H9 (cell line): ENCODE results near the gene TMED6. TPM values are rescaled to one million over a fixed set of nuclear protein-coding genes. Genes with fewer than 3 reads are reported as not detected.

Experiments used
- DNase-seq: peaks from one replicate; pipeline ENCODE4 v3.0.0-alpha.2; 2017
- H2AFZ ChIP-seq: one replicate; pipeline ENCODE4 v1.6.1; 2013; ENCODE audit warnings: mild to moderate bottlenecking, low read length, control low read depth, moderate library complexity
- H2AK5ac ChIP-seq: 2 replicates; pipeline ENCODE4 v1.6.1; 2013; ENCODE audit warnings: low read length, control low read depth, mixed read lengths; ENCODE audit not compliant: insufficient read length
- H2BK120ac ChIP-seq: one replicate; pipeline ENCODE4 v1.6.1; 2013; ENCODE audit warnings: low read depth, mild to moderate bottlenecking, low read length, control low read depth, inconsistent platforms; ENCODE audit not compliant: poor library complexity, severe bottlenecking
- H2BK12ac ChIP-seq: 2 replicates; pipeline ENCODE4 v1.6.1; 2013; ENCODE audit warnings: low read length, control low read depth, mixed read lengths, low read depth; ENCODE audit not compliant: insufficient read length
- H2BK15ac ChIP-seq: 2 replicates; pipeline ENCODE4 v1.6.1; 2013; ENCODE audit warnings: low read depth, low read length, control low read depth
- H2BK20ac ChIP-seq: one replicate; pipeline ENCODE4 v1.6.1; 2013; ENCODE audit warnings: low read depth, mild to moderate bottlenecking, low read length, control low read depth, inconsistent platforms; ENCODE audit not compliant: poor library complexity, severe bottlenecking
- H2BK5ac ChIP-seq: 2 replicates; pipeline ENCODE4 v1.6.1; 2013; ENCODE audit warnings: low read length, control low read depth, mixed read lengths; ENCODE audit not compliant: insufficient read length
- H3K14ac ChIP-seq: 2 replicates; pipeline ENCODE4 v1.6.1; 2013; ENCODE audit warnings: low read length, control low read depth; ENCODE audit not compliant: insufficient read depth
- H3K18ac ChIP-seq: 2 replicates; pipeline ENCODE4 v1.6.1; 2013; ENCODE audit warnings: low read depth, mild to moderate bottlenecking, mixed read lengths, low read length, control low read depth; ENCODE audit not compliant: insufficient read length
- H3K23ac ChIP-seq: 2 replicates; pipeline ENCODE4 v1.6.1; 2013; ENCODE audit warnings: low read length, control low read depth, mixed read lengths, low read depth; ENCODE audit not compliant: insufficient read length
- H3K23me2 ChIP-seq: 2 replicates; pipeline ENCODE4 v1.6.1; 2013; ENCODE audit warnings: low read depth, mild to moderate bottlenecking, mixed read lengths, low read length, control low read depth; ENCODE audit not compliant: insufficient read length, poor library complexity, severe bottlenecking
- H3K27ac ChIP-seq: 2 replicates; pipeline ENCODE4 v1.5.1; 2013; ENCODE audit warnings: low read length, control low read depth, mixed read lengths, low read depth; ENCODE audit not compliant: insufficient read length
- H3K27me3 ChIP-seq: 2 replicates; pipeline ENCODE4 v1.6.1; 2013; ENCODE audit warnings: low read length, control low read depth, inconsistent platforms; ENCODE audit not compliant: insufficient read depth
- H3K4ac ChIP-seq: 2 replicates; pipeline ENCODE4 v1.6.1; 2013; ENCODE audit warnings: low read depth, mild to moderate bottlenecking, control low read depth, inconsistent platforms, low read length, moderate library complexity
- H3K4me1 ChIP-seq: 2 replicates; pipeline ENCODE4 v1.6.1; 2013; ENCODE audit warnings: low read length, control low read depth, inconsistent platforms; ENCODE audit not compliant: insufficient read depth
- H3K4me2 ChIP-seq: 2 replicates; pipeline ENCODE4 v1.6.1; 2013; ENCODE audit warnings: low read length, control low read depth, mixed read lengths; ENCODE audit not compliant: insufficient read length, insufficient read depth
- H3K56ac ChIP-seq: 2 replicates; pipeline ENCODE4 v1.6.1; 2013; ENCODE audit warnings: low read depth, mild to moderate bottlenecking, mixed read lengths, low read length, control low read depth; ENCODE audit not compliant: insufficient read length
- H3K79me1 ChIP-seq: 2 replicates; pipeline ENCODE4 v1.6.1; 2013; ENCODE audit warnings: low read depth, mild to moderate bottlenecking, moderate library complexity, low read length, control low read depth, inconsistent platforms; ENCODE audit not compliant: insufficient read depth, poor library complexity, severe bottlenecking
- H3K79me2 ChIP-seq: 2 replicates; pipeline ENCODE4 v1.6.1; 2013; ENCODE audit warnings: low read length, control low read depth, inconsistent platforms; ENCODE audit not compliant: insufficient read depth
- H3K9ac ChIP-seq: 2 replicates; pipeline ENCODE4 v1.6.1; 2013; ENCODE audit warnings: low read length, control low read depth, mixed read lengths; ENCODE audit not compliant: insufficient read length; ENCODE audit errors: extremely low read depth
- H3K9me3 ChIP-seq: one replicate; pipeline ENCODE4 v1.6.1; 2013; ENCODE audit warnings: low read depth, low read length, inconsistent platforms; ENCODE audit not compliant: control insufficient read depth
- H3T11ph ChIP-seq: one replicate; pipeline ENCODE4 v1.6.1; 2013; ENCODE audit warnings: mild to moderate bottlenecking, low read length, control low read depth, inconsistent platforms
- H4K20me1 ChIP-seq: one replicate; pipeline ENCODE4 v1.6.1; 2013; ENCODE audit not compliant: control insufficient read depth, insufficient read length, insufficient read depth
- H4K5ac ChIP-seq: 2 replicates; pipeline ENCODE4 v1.6.1; 2013; ENCODE audit warnings: low read depth, mild to moderate bottlenecking, mixed read lengths, low read length, control low read depth; ENCODE audit not compliant: insufficient read length
- H4K8ac ChIP-seq: replicated peaks from 2 replicates; pipeline ENCODE4 v1.6.1; 2013; ENCODE audit warnings: low read length, control low read depth, mixed read lengths, low read depth; ENCODE audit not compliant: insufficient read length
- H4K91ac ChIP-seq: 2 replicates; pipeline ENCODE4 v1.6.1; 2013; ENCODE audit warnings: low read depth, mild to moderate bottlenecking, moderate library complexity, mixed read lengths, low read length, control low read depth; ENCODE audit not compliant: insufficient read length
- H3K27ac Mint-ChIP-seq, 3 experiments: 2 replicates in 2 of 3; 3 replicates in 1 of 3; pipeline ENCODE4 v1.8.0; 2020 to 2021; ENCODE audit warnings: mixed read lengths in 3 of 3, mild to moderate bottlenecking in 1 of 3, moderate library complexity in 1 of 3
- H3K27me3 Mint-ChIP-seq: 2 replicates; pipeline ENCODE4 v1.8.0; 2021; ENCODE audit warnings: low read depth, mild to moderate bottlenecking, moderate library complexity, mixed read lengths
- H3K36me3 Mint-ChIP-seq, 3 experiments: 2 replicates in 2 of 3; 3 replicates in 1 of 3; pipeline ENCODE4 v1.8.0; 2020 to 2021; ENCODE audit warnings: low read depth in 3 of 3, mixed read lengths in 3 of 3; ENCODE audit not compliant: insufficient read depth in 1 of 3
- H3K4me1 Mint-ChIP-seq, 2 experiments: 2 replicates each; pipeline ENCODE4 v1.8.0; 2020; ENCODE audit warnings: mixed read lengths in 2 of 2
- H3K4me3 Mint-ChIP-seq, 2 experiments: 2 replicates in 1 of 2; 3 replicates in 1 of 2; pipeline ENCODE4 v1.8.0; 2020 to 2021; ENCODE audit warnings: mild to moderate bottlenecking in 2 of 2, mixed read lengths in 2 of 2, moderate library complexity in 1 of 2
- H3K9me3 Mint-ChIP-seq, 2 experiments: 2 replicates in 1 of 2; 3 replicates in 1 of 2; pipeline ENCODE4 v1.8.0; 2020; ENCODE audit warnings: mild to moderate bottlenecking in 2 of 2, mixed read lengths in 2 of 2, moderate library complexity in 1 of 2
- CTCF ChIP-seq: fragments of 200-600 bp; sonication (generic); conservative IDR thresholded peaks from 3 replicates; pipeline ENCODE4 v1.8.0; 2021; ENCODE audit warnings: antibody characterized with exemption, mild to moderate bottlenecking
- WGBS: extraction: QIAGEN DNeasy Blood & Tissue Kit; methylation state at CpG from one replicate; pipeline ENCODE4 v1.1.7; 2013; ENCODE audit warnings: missing lambda C conversion rate, low lambda C conversion rate, mixed read lengths; ENCODE audit not compliant: insufficient read length; ENCODE audit errors: extremely low coverage; 5-methylcytosine and 5-hydroxymethylcytosine counted together
- total RNA-seq: library from RNA; stranded (reverse); gene quantifications from 2 replicates; pipeline ENCODE4 v1.2.1, GENCODE V29; 2021

Gene TMED6
- total RNA-seq, 1 experiment from 2014 or later, result 0.31 TPM

DNA sequence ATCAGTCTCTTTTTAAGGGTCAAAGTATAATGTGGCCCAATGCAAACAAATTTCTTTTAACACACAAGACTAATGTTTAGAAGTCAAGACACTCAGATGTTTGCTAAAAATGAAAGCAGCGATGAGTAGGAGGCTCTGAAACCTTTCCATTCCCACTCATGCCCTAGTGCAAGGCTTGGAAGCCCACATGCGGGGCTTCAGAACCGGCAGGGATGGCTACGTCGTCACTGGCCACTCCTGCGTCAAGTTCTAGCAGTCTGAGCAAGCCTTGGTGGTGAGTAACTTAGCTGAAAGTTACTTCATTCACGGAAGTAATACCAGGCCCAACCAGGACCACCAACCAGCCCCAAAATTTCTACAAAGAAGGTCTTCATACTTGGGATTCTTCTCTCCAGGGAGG is 14.8 kb upstream of the TMED6 start:
- H3K4me2 ChIP-seq, result no peak overlapping the region
- no peak overlapping the region for H2BK12ac ChIP-seq
- no peak overlapping the region for H2BK20ac ChIP-seq
- Mint-ChIP-seq H3K27me3 (no peaks in the 10 kb centered on the region), H3K9me3 (no peaks in the 10 kb centered on the region), H3K4me1 (no peaks in the 10 kb centered on the region), H3K27ac (no peak overlapping the region), H3K4me3 (no peak overlapping the region), H3K36me3 (peaks cover 22 to 59% (median 54%) of the 10 kb centered on the region in 3 experiments; a peak in 6 of 7 replicates)
- H3K27ac ChIP-seq, result no peak overlapping the region
- no peaks in the 10 kb centered on the region for H4K20me1 ChIP-seq
- no peak overlapping the region for H3K14ac ChIP-seq
- H3K79me1 ChIP-seq, result no peaks in the 10 kb centered on the region
- H3T11ph ChIP-seq, result no peak overlapping the region
- no peaks in the 10 kb centered on the region for H3K27me3 ChIP-seq
- no peaks in the 10 kb centered on the region for H3K4me1 ChIP-seq
- no peak overlapping the region for H2AK5ac ChIP-seq
- H3K18ac ChIP-seq, result no peak overlapping the region
- no peak overlapping the region for H2BK15ac ChIP-seq
- WGBS, result no CpG with 5 or more reads among the region's 7 CpGs
- H3K23ac ChIP-seq, result no peak overlapping the region
- no peak overlapping the region for H3K4ac ChIP-seq
- H4K8ac ChIP-seq, result no peak overlapping the region
- TF ChIP-seq CTCF, result no peak
- no peaks in the 10 kb centered on the region for H3K9me3 ChIP-seq
- H2AFZ ChIP-seq, result no peak overlapping the region
- H2BK5ac ChIP-seq, result no peak overlapping the region
- H3K56ac ChIP-seq, result no peak overlapping the region
- H4K91ac ChIP-seq, result no peak overlapping the region
- no peaks in the 10 kb centered on the region for H3K23me2 ChIP-seq
- no peak for DNase-seq
- H2BK120ac ChIP-seq, result no peak overlapping the region
- H3K79me2 ChIP-seq, result no peaks in the 10 kb centered on the region
- H3K9ac ChIP-seq, result no peak overlapping the region
- H4K5ac ChIP-seq, result no peak overlapping the region
